Hepatocyte (in vitro differentiated cells): ENCODE measurements around the gene HOXC4. TPM values are rescaled to one million over a fixed set of nuclear protein-coding genes. Genes with fewer than 3 reads are reported as not detected.

Experiments used
- DNase-seq: peaks from one replicate; pipeline ENCODE4 v3.0.0-alpha.2; 2016; ENCODE audit warnings: low spot score
- H2AFZ ChIP-seq: fragments of 200-600 bp; sonication (generic); 2 replicates; pipeline ENCODE4 v1.6.0; 2016; ENCODE audit warnings: antibody characterized with exemption, mild to moderate bottlenecking
- H3K27ac ChIP-seq: fragments of 200-600 bp; sonication (generic); 2 replicates; pipeline ENCODE4 v1.5.1; 2016; ENCODE audit warnings: mild to moderate bottlenecking
- H3K27me3 ChIP-seq: fragments of 200-600 bp; sonication (generic); 2 replicates; pipeline ENCODE4 v1.6.1; 2016
- H3K36me3 ChIP-seq: fragments of 200-600 bp; sonication (generic); replicated peaks from 2 replicates; pipeline ENCODE4 v1.5.1; 2016; ENCODE audit warnings: low read depth; ENCODE audit not compliant: insufficient read depth
- H3K4me1 ChIP-seq: fragments of 200-600 bp; sonication (generic); 2 replicates; pipeline ENCODE4 v1.5.1; 2016; ENCODE audit warnings: mild to moderate bottlenecking, moderate library complexity; ENCODE audit not compliant: insufficient read depth
- H3K4me2 ChIP-seq: fragments of 200-600 bp; sonication (generic); 2 replicates; pipeline ENCODE4 v1.6.0; 2016
- H3K4me3 ChIP-seq: fragments of 200-600 bp; sonication (generic); 2 replicates; pipeline ENCODE4 v1.5.1; 2016; ENCODE audit warnings: mild to moderate bottlenecking
- H3K79me2 ChIP-seq: fragments of 200-600 bp; sonication (generic); 2 replicates; pipeline ENCODE4 v1.6.0; 2017; ENCODE audit warnings: mild to moderate bottlenecking
- H3K9me2 ChIP-seq: fragments of 200-600 bp; sonication (generic); replicated peaks from 2 replicates; pipeline ENCODE4 v1.6.0; 2017; ENCODE audit warnings: mild to moderate bottlenecking; ENCODE audit not compliant: insufficient read depth
- H3K9me3 ChIP-seq: fragments of 200-600 bp; sonication (generic); 2 replicates; pipeline ENCODE4 v1.5.1; 2016; ENCODE audit warnings: low read depth, mild to moderate bottlenecking
- H4K20me1 ChIP-seq: fragments of 200-600 bp; sonication (generic); 2 replicates; pipeline ENCODE4 v1.6.0; 2016; ENCODE audit warnings: mild to moderate bottlenecking; ENCODE audit not compliant: insufficient read depth, poor library complexity, severe bottlenecking
- CTCF ChIP-seq: fragments of 200-600 bp; sonication (generic); IDR thresholded peaks from 2 replicates; pipeline ENCODE4 v1.5.1; 2016; ENCODE audit warnings: antibody characterized with exemption, mild to moderate bottlenecking; ENCODE audit not compliant: poor library complexity
- EZH2 ChIP-seq: fragments of 200-600 bp; sonication (generic); IDR thresholded peaks from 2 replicates; pipeline ENCODE4 v1.6.1; 2016; ENCODE audit warnings: antibody characterized with exemption, mild to moderate bottlenecking, borderline replicate concordance
- EZH2phosphoT487 ChIP-seq: fragments of 200-600 bp; sonication (generic); IDR thresholded peaks from one replicate; pipeline ENCODE4 v1.6.1; 2018; ENCODE audit warnings: antibody characterized with exemption, mild to moderate bottlenecking, low read depth, moderate library complexity; ENCODE audit not compliant: unreplicated experiment, severe bottlenecking
- WGBS: methylation state at CpG from one replicate; pipeline ENCODE4 v1.1.6; 2016; ENCODE audit warnings: low lambda C conversion rate; ENCODE audit errors: missing lambda C conversion rate; 5-methylcytosine and 5-hydroxymethylcytosine counted together
- polyA plus RNA-seq: library from polyadenylated mRNA; unstranded; fragments of >200 nt; fragmentation: Nextera tagmentation; extraction: Ambion mirVana; gene quantifications from 2 replicates; pipeline ENCODE4 v1.2.1, GENCODE V29; 2016
- total RNA-seq: library from RNA; depleted of rRNA; stranded (reverse); fragments of >200 nt; gene quantifications from 2 replicates; pipeline ENCODE4 v1.2.3, GENCODE V29; 2014

Gene HOXC4
- total and polyA plus RNA-seq, 2 experiments from 2014 or later = 2.1 to 4.4 TPM

DNA sequence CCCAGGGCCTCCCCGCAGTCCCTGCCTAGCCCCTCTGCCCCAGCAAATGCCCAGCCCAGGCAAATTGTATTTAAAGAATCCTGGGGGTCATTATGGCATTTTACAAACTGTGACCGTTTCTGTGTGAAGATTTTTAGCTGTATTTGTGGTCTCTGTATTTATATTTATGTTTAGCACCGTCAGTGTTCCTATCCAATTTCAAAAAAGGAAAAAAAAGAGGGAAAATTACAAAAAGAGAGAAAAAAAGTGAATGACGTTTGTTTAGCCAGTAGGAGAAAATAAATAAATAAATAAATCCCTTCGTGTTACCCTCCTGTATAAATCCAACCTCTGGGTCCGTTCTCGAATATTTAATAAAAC, 23.2 kb upstream of the HOXC4 start:
- Histone ChIP-seq H2AFZ (peak overlapping the region; percentile 38), H3K4me2 (peak overlapping the region; percentile 68), H3K4me1 (peaks cover 58% of the 10 kb centered on the region), H3K36me3 (no peaks in the 10 kb centered on the region), H3K27ac (peak overlapping the region; percentile 84), H3K9me2 (no peaks in the 10 kb centered on the region), H3K9me3 (no peaks in the 10 kb centered on the region), H4K20me1 (no peaks in the 10 kb centered on the region), H3K79me2 (peaks cover 18% of the 10 kb centered on the region), H3K4me3 (no peak overlapping the region), H3K27me3 (peaks cover 80% of the 10 kb centered on the region)
- TF ChIP-seq EZH2phosphoT487 (peak; percentile 61), CTCF (no peak)
- WGBS = 36% methylated on average over 7 of the region's 7 CpGs
- DNase-seq = no peak

- Histone ChIP-seq H4K20me1 (no peaks in the 10 kb centered on the region), H3K27ac (peak overlapping the region; percentile 84), H3K4me2 (peak overlapping the region; percentile 68), H3K27me3 (peaks cover 80% of the 10 kb centered on the region), H2AFZ (peak overlapping the region; percentile 38), H3K36me3 (no peaks in the 10 kb centered on the region), H3K9me3 (no peaks in the 10 kb centered on the region), H3K79me2 (peaks cover 14% of the 10 kb centered on the region), H3K9me2 (no peaks in the 10 kb centered on the region), H3K4me1 (peaks cover 53% of the 10 kb centered on the region), H3K4me3 (no peak overlapping the region)
- peak; percentile 74 for DNase-seq
- WGBS = 13% methylated on average over 45 of the region's 46 CpGs
- peak; percentile 85 for TF ChIP-seq EZH2
- no peak for TF ChIP-seq CTCF
- TF ChIP-seq EZH2phosphoT487 = no peak
Observed at GRCh38 chr12:54030889-54031471, 22.7 kb upstream of the HOXC4 start.

DNA sequence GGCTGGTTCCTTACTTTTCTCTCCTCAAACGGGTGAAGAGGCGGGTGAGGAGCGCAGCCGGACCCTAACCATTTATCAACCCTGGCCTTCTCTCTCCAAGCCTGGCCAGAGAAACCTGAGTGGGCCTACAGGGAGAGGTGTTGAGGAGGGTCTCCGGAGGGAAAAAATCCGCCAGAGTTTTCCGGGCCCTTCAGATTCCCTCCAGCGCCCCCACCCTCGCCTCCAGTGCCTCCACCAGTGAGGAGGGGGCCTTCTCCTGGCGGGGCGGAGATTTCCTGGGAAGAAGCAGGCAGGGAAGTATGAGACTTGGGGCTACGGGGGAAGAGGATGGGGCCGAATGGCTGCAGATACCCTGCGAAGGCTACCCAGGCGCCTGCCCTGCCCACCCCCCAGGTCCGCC, 22.2 kb upstream of the HOXC4 start:
- Histone ChIP-seq H3K4me2 (peak overlapping the region; percentile 68), H3K79me2 (peaks cover 11% of the 10 kb centered on the region), H3K9me3 (no peaks in the 10 kb centered on the region), H3K4me1 (peaks cover 48% of the 10 kb centered on the region), H3K36me3 (no peaks in the 10 kb centered on the region), H4K20me1 (no peaks in the 10 kb centered on the region), H3K27me3 (peaks cover 79% of the 10 kb centered on the region), H3K9me2 (no peaks in the 10 kb centered on the region), H2AFZ (peak overlapping the region; percentile 38), H3K27ac (peak overlapping the region; percentile 84), H3K4me3 (no peak overlapping the region)
- WGBS = 47% methylated on average over 16 of the region's 16 CpGs
- no peak for TF ChIP-seq EZH2phosphoT487
- TF ChIP-seq EZH2 = peak; percentile 14
- no peak for TF ChIP-seq CTCF
- DNase-seq = no peak
